ENCODE results near the gene CLIP2. TPM values are rescaled to one million over a fixed set of nuclear protein-coding genes. Genes with fewer than 3 reads are reported as not detected.

CLIP2 gene
- total RNA-seq, 1 donor from 2014 or later, result 42.0 TPM

DNA sequence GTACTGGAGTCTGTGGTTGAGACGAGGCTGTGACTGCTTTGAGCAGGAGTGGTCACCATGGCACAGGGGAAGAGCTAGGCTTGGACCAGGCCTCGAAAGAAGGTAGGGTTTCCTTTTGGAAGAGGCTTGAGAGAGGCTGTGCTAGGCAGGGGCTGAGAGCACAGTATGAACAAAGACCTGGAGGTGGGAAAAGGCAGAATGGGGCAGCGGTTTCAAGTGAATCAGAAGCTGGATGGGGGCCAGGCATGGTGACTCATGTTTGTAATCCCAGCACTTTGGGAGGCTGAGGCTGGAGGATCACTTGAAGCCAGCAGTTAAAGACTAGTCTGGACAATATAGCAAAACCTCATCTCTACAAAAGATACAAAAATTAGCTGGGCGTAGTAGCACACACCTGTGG, 65.9 kb downstream of the CLIP2 start:
- H3K9me3 Mint-ChIP-seq (ENCODE audit: low read depth), result no peaks in the 10 kb centered on the region
- no peak overlapping the region for H3K4me3 Mint-ChIP-seq (ENCODE audit: low read depth)
- H3K27me3 Mint-ChIP-seq, result no peaks in the 10 kb centered on the region
- H3K4me1 Mint-ChIP-seq (ENCODE audit: low read depth), result no peaks in the 10 kb centered on the region
- peaks cover 27% of the 10 kb centered on the region for H3K36me3 Mint-ChIP-seq (ENCODE audit: insufficient read depth)
- DNase-seq (ENCODE audit: low spot score, unreplicated experiment), result no peak
- TF ChIP-seq, protein P1, sequence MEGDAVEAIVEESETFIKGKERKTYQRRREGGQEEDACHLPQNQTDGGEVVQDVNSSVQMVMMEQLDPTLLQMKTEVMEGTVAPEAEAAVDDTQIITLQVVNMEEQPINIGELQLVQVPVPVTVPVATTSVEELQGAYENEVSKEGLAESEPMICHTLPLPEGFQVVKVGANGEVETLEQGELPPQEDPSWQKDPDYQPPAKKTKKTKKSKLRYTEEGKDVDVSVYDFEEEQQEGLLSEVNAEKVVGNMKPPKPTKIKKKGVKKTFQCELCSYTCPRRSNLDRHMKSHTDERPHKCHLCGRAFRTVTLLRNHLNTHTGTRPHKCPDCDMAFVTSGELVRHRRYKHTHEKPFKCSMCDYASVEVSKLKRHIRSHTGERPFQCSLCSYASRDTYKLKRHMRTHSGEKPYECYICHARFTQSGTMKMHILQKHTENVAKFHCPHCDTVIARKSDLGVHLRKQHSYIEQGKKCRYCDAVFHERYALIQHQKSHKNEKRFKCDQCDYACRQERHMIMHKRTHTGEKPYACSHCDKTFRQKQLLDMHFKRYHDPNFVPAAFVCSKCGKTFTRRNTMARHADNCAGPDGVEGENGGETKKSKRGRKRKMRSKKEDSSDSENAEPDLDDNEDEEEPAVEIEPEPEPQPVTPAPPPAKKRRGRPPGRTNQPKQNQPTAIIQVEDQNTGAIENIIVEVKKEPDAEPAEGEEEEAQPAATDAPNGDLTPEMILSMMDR (IDR thresholded peaks at IDR 0.05; ENCODE audit: unreplicated experiment), result no peak
- H3K27ac Mint-ChIP-seq, result peak overlapping the region; percentile 39

DNA sequence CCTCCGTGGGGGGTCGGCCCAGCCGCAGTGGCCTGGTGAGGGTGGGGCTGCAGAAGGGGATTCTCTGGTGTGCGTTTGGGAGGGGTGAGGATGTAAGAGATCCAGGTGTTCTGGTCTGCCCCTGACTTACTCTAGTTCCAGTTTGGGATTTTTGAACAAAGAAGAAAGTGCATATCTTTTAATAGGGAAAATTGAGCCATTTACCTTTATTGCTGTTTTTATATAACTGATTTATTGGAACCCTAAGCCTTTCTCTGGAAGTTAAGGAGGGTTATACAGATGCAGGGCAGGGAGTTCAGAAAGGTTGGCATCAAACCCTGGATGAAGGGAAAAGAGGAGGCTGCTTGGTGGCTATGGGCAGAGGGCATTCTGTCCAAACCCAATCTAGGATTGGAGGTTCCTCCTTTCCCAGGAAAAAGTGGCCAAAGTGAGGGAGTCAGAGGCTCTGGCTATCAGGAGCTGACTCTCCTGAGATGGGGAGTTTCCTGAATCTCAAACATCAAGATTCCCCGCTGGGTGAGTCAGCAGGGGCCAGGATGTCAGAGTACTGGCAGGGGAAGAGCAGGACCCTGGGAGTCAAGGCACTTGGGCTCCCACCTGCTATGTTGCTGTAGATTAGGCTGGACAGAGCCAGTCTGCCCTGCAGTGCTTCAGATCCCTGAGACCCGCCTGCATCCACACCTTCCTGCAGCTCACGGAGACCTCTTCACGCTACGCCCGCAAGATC, 67.5 kb downstream of the CLIP2 start:
- H3K4me1 Mint-ChIP-seq (ENCODE audit: low read depth), result no peaks in the 10 kb centered on the region
- H3K4me3 Mint-ChIP-seq (ENCODE audit: low read depth), result no peak overlapping the region
- DNase-seq (ENCODE audit: low spot score, unreplicated experiment), result no peak
- TF ChIP-seq, protein P1 (IDR thresholded peaks at IDR 0.05; ENCODE audit: unreplicated experiment), result no peak
- H3K36me3 Mint-ChIP-seq (ENCODE audit: insufficient read depth), result peaks cover 27% of the 10 kb centered on the region
- no peaks in the 10 kb centered on the region for H3K27me3 Mint-ChIP-seq
- H3K9me3 Mint-ChIP-seq (ENCODE audit: low read depth), result no peaks in the 10 kb centered on the region
- H3K27ac Mint-ChIP-seq, result peak overlapping the region; percentile 64

DNA sequence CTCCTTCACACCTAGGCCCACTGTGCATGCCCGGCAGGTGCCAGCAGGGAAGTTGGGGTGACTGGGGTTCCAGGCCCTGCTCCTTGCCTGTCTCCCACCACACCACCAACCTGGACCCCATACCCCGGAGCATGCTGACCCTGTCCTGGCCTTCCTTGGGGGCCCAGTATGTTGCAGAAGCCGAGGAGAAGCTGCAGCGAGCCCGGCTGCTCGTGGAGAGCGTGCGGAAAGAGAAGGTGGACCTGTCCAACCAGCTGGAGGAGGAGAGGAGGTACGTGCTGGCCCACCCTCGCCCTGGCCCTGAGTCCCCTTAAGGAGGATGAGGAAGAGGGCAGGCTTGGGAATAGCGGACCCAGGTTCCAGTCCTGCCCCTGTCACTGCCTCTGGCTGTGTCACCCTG, 70.8 kb downstream of the CLIP2 start:
- Mint-ChIP-seq H3K4me1 (ENCODE audit: low read depth) (no peaks in the 10 kb centered on the region), H3K9me3 (ENCODE audit: low read depth) (no peaks in the 10 kb centered on the region), H3K36me3 (ENCODE audit: insufficient read depth) (peaks cover 19% of the 10 kb centered on the region), H3K4me3 (ENCODE audit: low read depth) (no peak overlapping the region), H3K27ac (no peak overlapping the region), H3K27me3 (no peaks in the 10 kb centered on the region)
- TF ChIP-seq, protein P1 (IDR thresholded peaks at IDR 0.05; ENCODE audit: unreplicated experiment), result no peak
- no peak for DNase-seq (ENCODE audit: low spot score, unreplicated experiment)

DNA sequence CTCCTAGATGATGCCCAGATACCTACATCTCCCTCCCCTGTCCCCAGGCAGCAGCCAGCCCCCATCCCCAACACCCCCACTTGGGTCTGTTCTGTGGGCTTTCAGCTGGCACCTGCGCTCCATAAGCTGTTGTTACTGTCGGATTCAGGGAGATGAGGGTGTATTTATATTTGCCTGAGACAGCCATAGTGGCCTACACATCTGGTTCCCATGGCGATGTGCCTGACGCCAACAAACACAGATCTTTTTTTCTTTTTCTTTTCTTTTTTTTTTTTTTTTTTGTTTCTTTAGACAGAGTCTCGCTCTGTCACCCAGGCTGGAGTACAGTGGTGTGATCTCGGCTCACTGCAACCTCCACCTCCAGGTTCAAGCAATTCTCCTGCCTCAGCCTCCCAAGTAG, 73.1 kb downstream of the CLIP2 start:
- peaks cover 8% of the 10 kb centered on the region for H3K36me3 Mint-ChIP-seq (ENCODE audit: insufficient read depth)
- no peak overlapping the region for H3K27ac Mint-ChIP-seq
- H3K27me3 Mint-ChIP-seq, result no peaks in the 10 kb centered on the region
- DNase-seq (ENCODE audit: low spot score, unreplicated experiment), result no peak
- H3K9me3 Mint-ChIP-seq (ENCODE audit: low read depth), result no peaks in the 10 kb centered on the region
- TF ChIP-seq, protein P1 (IDR thresholded peaks at IDR 0.05; ENCODE audit: unreplicated experiment), result no peak
- no peaks in the 10 kb centered on the region for H3K4me1 Mint-ChIP-seq (ENCODE audit: low read depth)
- H3K4me3 Mint-ChIP-seq (ENCODE audit: low read depth), result no peak overlapping the region

DNA sequence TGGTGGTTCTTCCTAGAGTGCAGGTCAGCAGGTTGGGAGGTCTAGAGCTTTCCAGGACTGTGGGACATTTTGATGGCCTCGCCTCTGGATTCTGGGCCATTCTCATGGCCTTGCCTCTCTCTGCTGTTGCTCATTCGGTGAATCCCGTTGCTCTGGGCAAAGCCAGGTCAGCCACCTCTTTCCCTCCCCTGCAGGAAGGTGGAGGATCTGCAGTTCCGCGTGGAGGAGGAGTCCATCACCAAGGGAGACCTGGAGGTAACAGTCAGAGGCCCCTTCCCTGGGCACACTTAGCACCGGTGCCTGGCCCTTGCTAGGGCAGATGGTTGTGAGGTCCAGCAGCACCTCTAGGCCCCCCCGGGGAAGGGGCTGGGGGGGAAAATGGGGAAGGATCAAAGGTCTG, 74.9 kb downstream of the CLIP2 start:
- TF ChIP-seq, protein P1 (IDR thresholded peaks at IDR 0.05; ENCODE audit: unreplicated experiment), result peak; percentile 26
- H3K9me3 Mint-ChIP-seq (ENCODE audit: low read depth), result no peaks in the 10 kb centered on the region
- no peak for DNase-seq (ENCODE audit: low spot score, unreplicated experiment)
- H3K27ac Mint-ChIP-seq, result no peak overlapping the region
- peaks cover 5% of the 10 kb centered on the region for H3K36me3 Mint-ChIP-seq (ENCODE audit: insufficient read depth)
- no peaks in the 10 kb centered on the region for H3K4me1 Mint-ChIP-seq (ENCODE audit: low read depth)
- no peaks in the 10 kb centered on the region for H3K27me3 Mint-ChIP-seq
- no peak overlapping the region for H3K4me3 Mint-ChIP-seq (ENCODE audit: low read depth)
